Measurements from ENCODE around the gene IFNGR2.
"Not testable (repeated sequence)": the region's sequence is repeated elsewhere in the genome, so short reads cannot be mapped to it uniquely, and the experiment has no call there.

Gene IFNGR2

GRCh38 chr21:33403128-33403785 lies at the start of gene IFNGR2:
TSS of gene IFNGR2 (plus strand) at chr21:33403413. CDS start at chr21:33403544, 131 bp downstream.
- DNase-seq = no peak

GRCh38 chr21:33355355-33355754 lies 47.9 kb upstream of the IFNGR2 start:
- DNase-seq = no peak

GRCh38 chr21:33355996-33356395 lies 47.2 kb upstream of the IFNGR2 start:
- no peak for DNase-seq

GRCh38 chr21:33357177-33357576 lies 46.0 kb upstream of the IFNGR2 start:
- DNase-seq = no peak

- DNase-seq = no peak
Observed at GRCh38 chr21:33359446-33359845, 43.8 kb upstream of the IFNGR2 start.

GRCh38 chr21:33360281-33360680 lies 42.9 kb upstream of the IFNGR2 start:
- DNase-seq = no peak

- DNase-seq = peak; percentile 86
Observed at GRCh38 chr21:33360881-33361602, 42.2 kb upstream of the IFNGR2 start.

- peak; percentile 76 for DNase-seq
Observed at GRCh38 chr21:33362044-33362555, 41.1 kb upstream of the IFNGR2 start.

GRCh38 chr21:33363911-33364609 lies 39.2 kb upstream of the IFNGR2 start:
- not testable (repeated sequence) for DNase-seq

GRCh38 chr21:33364830-33365229 lies 38.4 kb upstream of the IFNGR2 start:
- DNase-seq = no peak

GRCh38 chr21:33367309-33367973 lies 35.8 kb upstream of the IFNGR2 start:
- no peak for DNase-seq

- DNase-seq = no peak
Observed at GRCh38 chr21:33368124-33368523, 35.1 kb upstream of the IFNGR2 start.

GRCh38 chr21:33368576-33368975 lies 34.6 kb upstream of the IFNGR2 start:
- no peak for DNase-seq

GRCh38 chr21:33369586-33369985 lies 33.6 kb upstream of the IFNGR2 start:
- no peak for DNase-seq

- DNase-seq = no peak
Observed at GRCh38 chr21:33370305-33370704, 32.9 kb upstream of the IFNGR2 start.

GRCh38 chr21:33371366-33371765 lies 31.8 kb upstream of the IFNGR2 start:
- no peak for DNase-seq

- DNase-seq = no peak
Observed at GRCh38 chr21:33372582-33372981, 30.6 kb upstream of the IFNGR2 start.

- DNase-seq = no peak
Observed at GRCh38 chr21:33373451-33373850, 29.8 kb upstream of the IFNGR2 start.

GRCh38 chr21:33374080-33374449 lies 29.1 kb upstream of the IFNGR2 start:
- no peak for DNase-seq

- no peak for DNase-seq
Observed at GRCh38 chr21:33374450-33375096, 28.6 kb upstream of the IFNGR2 start.

- DNase-seq = no peak
Observed at GRCh38 chr21:33375101-33375644, 28.0 kb upstream of the IFNGR2 start.

GRCh38 chr21:33377221-33377920 lies 25.8 kb upstream of the IFNGR2 start:
- DNase-seq = no peak

All from NCI-H2029 treated with DMSO at 0.1 percent for 48 hours (cell line).